ENCODE data around the gene EML4.

EML4 gene

DNA sequence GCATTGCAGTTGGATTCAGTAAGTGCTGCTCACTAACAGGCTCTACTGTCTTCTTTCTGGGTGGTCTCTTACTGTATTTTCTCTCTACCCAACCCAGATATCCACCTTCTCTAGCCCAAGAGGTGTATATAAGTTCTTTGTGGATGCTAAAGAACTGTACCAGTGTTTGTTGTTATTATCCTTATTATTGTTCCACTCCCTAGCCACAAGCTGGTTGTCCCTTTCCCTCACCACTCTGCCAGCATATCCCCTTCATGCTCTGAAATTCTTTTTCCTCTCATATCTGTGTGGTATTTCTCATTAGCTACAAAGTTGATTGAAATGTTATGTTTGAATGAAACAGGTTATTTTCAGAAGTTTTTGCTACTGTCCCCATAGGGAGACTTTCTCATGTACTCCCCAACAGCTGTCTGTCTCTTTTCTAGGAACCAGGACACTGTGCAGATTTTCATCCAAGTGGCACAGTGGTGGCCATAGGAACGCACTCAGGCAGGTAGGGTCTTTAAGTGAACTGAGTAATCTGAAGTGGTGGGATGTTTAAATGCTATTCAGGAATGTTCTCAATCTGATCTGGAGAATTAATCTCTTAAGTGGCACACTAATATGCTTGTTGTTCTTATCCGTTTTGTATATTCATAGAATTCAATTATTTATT is 135.0 kb downstream of the EML4 start:
- no peak overlapping the region for H3K4me3 ChIP-seq (ENCODE audit: low read depth, low read length)
- no peak for DNase-seq (ENCODE audit: low read depth)
- TF ChIP-seq CTCF (IDR thresholded peaks at IDR 0.05; ENCODE audit: low read depth, low read length, missing control alignments) = no peak

DNA sequence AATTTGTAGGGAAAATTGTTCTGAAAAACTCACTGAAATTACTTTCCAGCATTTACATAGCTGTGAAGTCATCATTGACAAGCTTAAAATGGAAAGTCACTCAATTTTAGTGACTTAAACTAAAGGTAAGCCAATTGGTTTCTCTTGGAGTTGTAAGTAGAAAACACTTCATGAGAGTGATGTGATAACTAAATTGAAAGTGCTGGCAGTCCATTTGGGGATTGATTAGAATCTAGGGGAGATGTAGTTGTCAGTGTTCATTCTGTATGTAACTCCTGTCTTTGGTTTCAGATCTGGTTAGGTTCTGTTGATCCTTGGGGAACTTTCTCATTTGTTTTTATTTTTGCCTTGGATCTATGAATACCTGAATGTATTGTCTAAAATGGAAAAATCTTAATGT is 138.0 kb downstream of the EML4 start:
- no peak overlapping the region for H3K4me3 ChIP-seq (ENCODE audit: low read depth, low read length)
- TF ChIP-seq CTCF (IDR thresholded peaks at IDR 0.05; ENCODE audit: low read depth, low read length, missing control alignments) = no peak
- no peak for DNase-seq (ENCODE audit: low read depth)

DNA sequence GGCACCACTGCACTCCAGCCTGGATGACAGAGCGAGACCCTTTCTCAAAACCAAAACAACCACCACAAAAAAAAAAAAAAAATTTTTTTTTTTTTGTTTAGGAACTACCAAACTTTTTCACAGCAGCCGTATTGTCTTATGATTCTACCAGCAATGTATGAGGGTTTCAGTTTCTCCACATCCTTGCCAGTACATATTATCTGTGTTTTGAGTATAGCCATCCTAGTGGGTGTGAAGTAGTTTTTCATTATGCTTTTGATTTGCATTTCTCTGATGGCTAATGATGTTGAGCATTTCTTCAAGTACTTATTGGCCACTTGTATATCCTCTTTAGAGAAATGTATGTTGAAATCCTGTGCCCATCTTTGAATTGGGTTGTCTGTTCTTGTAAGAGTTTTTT is 140.2 kb downstream of the EML4 start:
- no peak for TF ChIP-seq CTCF (IDR thresholded peaks at IDR 0.05; ENCODE audit: low read depth, low read length, missing control alignments)
- H3K4me3 ChIP-seq (ENCODE audit: low read depth, low read length) = no peak overlapping the region
- no peak for DNase-seq (ENCODE audit: low read depth)

DNA sequence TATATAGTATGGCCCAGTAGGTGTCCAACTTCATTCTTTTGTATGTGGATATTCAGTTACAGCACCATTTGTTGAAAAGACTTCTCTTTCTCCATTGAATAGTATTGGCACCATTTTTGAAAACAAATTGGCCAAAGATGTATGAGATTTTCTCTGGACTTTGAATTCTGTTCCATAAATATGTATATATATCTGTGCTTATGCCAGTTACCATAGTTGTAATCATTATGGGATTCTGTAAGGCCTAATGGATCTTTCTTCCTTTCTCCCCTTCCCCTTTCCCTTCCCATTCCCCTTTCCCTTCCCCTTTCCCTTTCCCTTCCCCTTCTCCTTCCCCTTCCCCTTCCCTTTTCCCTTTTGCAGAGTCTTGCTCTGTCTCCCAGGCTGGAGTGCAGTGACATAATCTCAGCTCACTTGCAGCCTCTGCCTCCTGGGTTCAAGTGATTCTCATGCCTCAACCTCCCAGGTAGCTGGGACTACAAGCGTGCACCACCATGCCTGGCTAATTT is 140.9 kb downstream of the EML4 start:
- no peak for TF ChIP-seq CTCF (IDR thresholded peaks at IDR 0.05; ENCODE audit: low read depth, low read length, missing control alignments)
- no peak overlapping the region for H3K4me3 ChIP-seq (ENCODE audit: low read depth, low read length)
- no peak for DNase-seq (ENCODE audit: low read depth)

DNA sequence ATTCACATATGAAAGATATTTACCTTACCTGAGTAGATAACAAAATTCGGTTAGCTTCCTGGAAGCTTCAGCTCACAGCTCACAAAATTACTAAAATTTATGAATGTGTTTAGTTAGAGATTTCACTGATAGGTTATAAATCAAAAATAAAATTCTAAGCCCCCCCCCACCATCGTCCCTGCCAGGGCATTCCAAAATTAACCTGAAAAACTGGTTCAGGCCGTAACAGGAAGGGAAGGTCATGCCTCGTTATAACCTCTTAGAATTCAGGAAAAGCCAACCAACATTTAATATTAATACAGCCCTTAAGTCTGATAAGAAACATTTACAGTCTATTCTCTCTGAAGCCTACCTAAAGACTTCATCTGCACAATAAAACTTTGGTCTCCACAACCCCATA is 143.0 kb downstream of the EML4 start:
- no peak for DNase-seq (ENCODE audit: low read depth)
- H3K4me3 ChIP-seq (ENCODE audit: low read depth, low read length) = no peak overlapping the region
- no peak for TF ChIP-seq CTCF (IDR thresholded peaks at IDR 0.05; ENCODE audit: low read depth, low read length, missing control alignments)

GRCh38 chr2:42314892-42315468 is 145.8 kb downstream of the EML4 start:
- DNase-seq (ENCODE audit: low read depth) = no peak
- H3K4me3 ChIP-seq (ENCODE audit: low read depth, low read length) = no peak overlapping the region
- no peak for TF ChIP-seq CTCF (IDR thresholded peaks at IDR 0.05; ENCODE audit: low read depth, low read length, missing control alignments)
